Keratinocyte (primary cell): Measurements from ENCODE around the gene ZMIZ1. TPM values are rescaled to one million over a fixed set of nuclear protein-coding genes. Genes with fewer than 3 reads are reported as not detected.

Source experiments
- DNase-seq: peaks from one replicate; pipeline ENCODE4 v3.0.0-alpha.2; 2011; ENCODE audit warnings: low read depth, missing footprints, low spot score
- FAIRE-seq: peaks from 2 replicates; lab custom pipeline; 2011; peaks lifted over from hg19 to GRCh38; lab: Jason Lieb, UNC
- H2AFZ ChIP-seq: 2 replicates; pipeline ENCODE4 v1.6.0; 2012; ENCODE audit warnings: low read length, control low read depth, inconsistent platforms; ENCODE audit not compliant: control insufficient read depth
- H3K27ac ChIP-seq: 2 replicates; pipeline ENCODE4 v1.5.1; 2011; ENCODE audit warnings: low read length; ENCODE audit not compliant: control insufficient read depth, insufficient read depth
- H3K27me3 ChIP-seq: 3 replicates; pipeline ENCODE4 v1.6.0; 2011; ENCODE audit warnings: low read length; ENCODE audit not compliant: control insufficient read depth, insufficient read depth; ENCODE audit errors: extremely low read depth
- H3K36me3 ChIP-seq, 2 experiments: 2 replicates in 1 of 2; 3 replicates in 1 of 2; pipeline ENCODE4 v1.5.1; 2011; ENCODE audit warnings: low read length in 2 of 2, mild to moderate bottlenecking in 1 of 2; ENCODE audit not compliant: control insufficient read depth in 2 of 2, insufficient read depth in 2 of 2; ENCODE audit errors: extremely low read depth in 1 of 2
- H3K4me1 ChIP-seq: 3 replicates; pipeline ENCODE4 v1.5.1; 2011; ENCODE audit warnings: low read length; ENCODE audit not compliant: control insufficient read depth, insufficient read depth; ENCODE audit errors: extremely low read depth
- H3K4me2 ChIP-seq: 3 replicates; pipeline ENCODE4 v1.6.0; 2011; ENCODE audit warnings: low read depth, low read length; ENCODE audit not compliant: control insufficient read depth, insufficient read depth; ENCODE audit errors: extremely low read depth
- H3K4me3 ChIP-seq, 3 experiments: fragments of 200-600 bp in 1 of 3; sonication (generic) in 1 of 3; 2 replicates in 2 of 3; 3 replicates in 1 of 3; pipeline ENCODE4 v1.5.1; 2011 to 2016; ENCODE audit warnings: low read length in 3 of 3, mild to moderate bottlenecking in 3 of 3, control low read depth in 2 of 3, inconsistent platforms in 1 of 3, low read depth in 1 of 3, mixed read lengths in 1 of 3, mixed run types in 1 of 3, moderate library complexity in 1 of 3; ENCODE audit not compliant: control insufficient read depth in 2 of 3, insufficient read depth in 2 of 3; ENCODE audit errors: extremely low read depth in 1 of 3
- H3K79me2 ChIP-seq: 2 replicates; pipeline ENCODE4 v1.6.0; 2012; ENCODE audit warnings: low read length; ENCODE audit not compliant: control insufficient read depth, insufficient read depth
- H3K9ac ChIP-seq: 3 replicates; pipeline ENCODE4 v1.6.0; 2011; ENCODE audit warnings: low read length; ENCODE audit not compliant: control insufficient read depth, insufficient read depth; ENCODE audit errors: extremely low read depth
- H3K9me1 ChIP-seq: 3 replicates; pipeline ENCODE4 v1.6.0; 2011; ENCODE audit warnings: low read length; ENCODE audit not compliant: control insufficient read depth, insufficient read depth; ENCODE audit errors: extremely low read depth
- H3K9me3 ChIP-seq: 2 replicates; pipeline ENCODE4 v1.5.1; 2012; ENCODE audit warnings: low read depth, low read length; ENCODE audit not compliant: control insufficient read depth
- H4K20me1 ChIP-seq: 3 replicates; pipeline ENCODE4 v1.6.0; 2011; ENCODE audit warnings: low read length; ENCODE audit not compliant: control insufficient read depth, insufficient read depth; ENCODE audit errors: extremely low read depth
- CTCF ChIP-seq, 3 experiments: IDR thresholded peaks in 1 of 3; conservative IDR thresholded peaks in 1 of 3; optimal IDR thresholded peaks in 1 of 3; 2 replicates in 2 of 3; 3 replicates in 1 of 3; pipeline versions ENCODE3 to v1.5.1; 2011; ENCODE audit warnings: low read length in 3 of 3, mild to moderate bottlenecking in 3 of 3, moderate library complexity in 2 of 3, control low read depth in 1 of 3, inconsistent platforms in 1 of 3; ENCODE audit not compliant: insufficient read depth in 2 of 3; ENCODE audit errors: extremely low read depth in 1 of 3
- EZH2 ChIP-seq: IDR thresholded peaks from one replicate; pipeline ENCODE4 v1.6.1; 2012; ENCODE audit warnings: inconsistent platforms, mild to moderate bottlenecking, low read length, moderate library complexity
- dilution Hi-C: fragments of 300-500 bp; cut with MboI; formaldehyde crosslinking; loops from one replicate; pipeline ENCODE4 v1.7.0; 2020; ENCODE audit warnings: low sequenced_read_pairs; ENCODE audit not compliant: extremely low pct_ligation_motif_present
- polyA plus RNA-seq, 5 experiments: library from polyadenylated mRNA; depleted of rRNA in 3 of 5; stranded (reverse) in 3 of 5; stranded (forward) in 1 of 5; unstranded in 1 of 5; fragments of >200 nt; gene quantifications; 1 replicate in 1 of 5; 2 replicates in 3 of 5; 3 replicates in 1 of 5; pipeline versions ENCODE4 v1.2.1 to v1.2.3, GENCODE V29; 2011 to 2012; ENCODE audit warnings: missing spikeins in 2 of 5, low read depth in 1 of 5, low replicate concordance in 1 of 5

Gene ZMIZ1
- polyA plus RNA-seq, 1 donor (not counting 4 experiments of a cell fraction or from before 2014, with no cell fraction given) = 1.8 TPM

GRCh38 chr10:79320820-79321493 lies 252.2 kb downstream of the ZMIZ1 start:
- no peaks in the 10 kb centered on the region for H4K20me1 ChIP-seq
- no peaks in the 10 kb centered on the region for H3K79me2 ChIP-seq
- peak overlapping the region; percentile 58 for H3K9ac ChIP-seq
- peaks cover 59% of the 10 kb centered on the region for H3K4me1 ChIP-seq
- no peak overlapping the region for H3K4me3 ChIP-seq
- dilution Hi-C loops = no loop called here
- FAIRE-seq = peak; percentile 98
- no peaks in the 10 kb centered on the region for H3K36me3 ChIP-seq
- no peak for TF ChIP-seq CTCF (optimal IDR thresholded peaks at IDR 0.05 in 1 of 3, IDR thresholded peaks at IDR 0.05 in 1 of 3, conservative IDR thresholded peaks at IDR 0.05 in 1 of 3; ENCODE audit: extremely low read depth in 1 of 3, insufficient read depth in 2 of 3, low read length in 3 of 3)
- TF ChIP-seq EZH2 = no peak
- peak overlapping the region; percentile 72 for H3K27ac ChIP-seq
- no peaks in the 10 kb centered on the region for H3K9me1 ChIP-seq
- DNase-seq = peak; percentile 86
- H3K27me3 ChIP-seq = no peaks in the 10 kb centered on the region
- peak overlapping the region; percentile 71 for H3K4me2 ChIP-seq
- no peaks in the 10 kb centered on the region for H3K9me3 ChIP-seq
- no peak overlapping the region for H2AFZ ChIP-seq

- TF ChIP-seq CTCF (optimal IDR thresholded peaks at IDR 0.05 in 1 of 3, IDR thresholded peaks at IDR 0.05 in 1 of 3, conservative IDR thresholded peaks at IDR 0.05 in 1 of 3; ENCODE audit: extremely low read depth in 1 of 3, insufficient read depth in 2 of 3, low read length in 3 of 3) = no peak
- no peak overlapping the region for H3K4me3 ChIP-seq
- H3K9ac ChIP-seq = peak overlapping the region; percentile 58
- H3K79me2 ChIP-seq = no peaks in the 10 kb centered on the region
- DNase-seq (no peak), FAIRE-seq (no peak)
- no peaks in the 10 kb centered on the region for H3K27me3 ChIP-seq
- dilution Hi-C loops = no loop called here
- peaks cover 59% of the 10 kb centered on the region for H3K4me1 ChIP-seq
- H4K20me1 ChIP-seq = no peaks in the 10 kb centered on the region
- H2AFZ ChIP-seq = no peak overlapping the region
- H3K9me1 ChIP-seq = no peaks in the 10 kb centered on the region
- no peaks in the 10 kb centered on the region for H3K9me3 ChIP-seq
- no peaks in the 10 kb centered on the region for H3K36me3 ChIP-seq
- peak overlapping the region; percentile 72 for H3K27ac ChIP-seq
- H3K4me2 ChIP-seq = peak overlapping the region; percentile 71
These were observed 252.7 kb downstream of the ZMIZ1 start for GRCh38 chr10:79321494-79321882.
